GM18505 (cell line): Measurements from ENCODE around the gene SLC25A44.

Experiments used
- ATAC-seq: cut with Tn5 transposase; IDR thresholded peaks from one replicate; pipeline ENCODE4 v1.9.1; 2021; ENCODE audit not compliant: unreplicated experiment
- POLR2A ChIP-seq: IDR thresholded peaks from 4 replicates; pipeline ENCODE4 v1.6.1; 2011; ENCODE audit warnings: borderline replicate concordance; ENCODE audit not compliant: insufficient read depth, insufficient read length; ENCODE audit errors: extremely low read depth

SLC25A44 gene

GRCh38 chr1:156246241-156246780 lies 52.4 kb downstream of the SLC25A44 start:
- no peak for ATAC-seq
- TF ChIP-seq POLR2A: no peak

- no peak for ATAC-seq
- no peak for TF ChIP-seq POLR2A
These were observed 53.0 kb downstream of the SLC25A44 start for GRCh38 chr1:156246781-156247459.

- ATAC-seq: no peak
- TF ChIP-seq POLR2A: no peak
These were observed 53.8 kb downstream of the SLC25A44 start, which contains the start of gene PAQR6 for GRCh38 chr1:156247460-156248322. PAQR6 (minus strand) TSS chr1:156248056; CDS start chr1:156246731, 1,325 bp downstream.

- ATAC-seq: no peak
- no peak for TF ChIP-seq POLR2A
These were observed 54.4 kb downstream of the SLC25A44 start for GRCh38 chr1:156248323-156248683.

- ATAC-seq: no peak
- TF ChIP-seq POLR2A: no peak
These were observed 55.7 kb downstream of the SLC25A44 start for GRCh38 chr1:156249593-156249992.

GRCh38 chr1:156251527-156251926 lies 57.6 kb downstream of the SLC25A44 start:
- no peak for TF ChIP-seq POLR2A
- ATAC-seq: no peak

- no peak for ATAC-seq
- TF ChIP-seq POLR2A: no peak
These were observed 59.7 kb downstream of the SLC25A44 start for GRCh38 chr1:156253634-156254033.

GRCh38 chr1:156257711-156258110 lies 63.8 kb downstream of the SLC25A44 start:
- ATAC-seq: no peak
- no peak for TF ChIP-seq POLR2A

- no peak for TF ChIP-seq POLR2A
- no peak for ATAC-seq
These were observed 65.0 kb downstream of the SLC25A44 start for GRCh38 chr1:156258859-156259258.

- no peak for ATAC-seq
These were observed 65.9 kb downstream of the SLC25A44 start for GRCh38 chr1:156259805-156260204.

GRCh38 chr1:156260896-156261295 lies 67.0 kb downstream of the SLC25A44 start:
- no peak for ATAC-seq
- TF ChIP-seq POLR2A: no peak

More at GRCh38 chr1:156259805-156260204, 65.9 kb downstream of the SLC25A44 start:
- TF ChIP-seq POLR2A: no peak
